GM23248 (cell line): ENCODE results near the gene SLC38A6. TPM values are rescaled to one million over a fixed set of nuclear protein-coding genes. Genes with fewer than 3 reads are reported as not detected.
A peak's percentile ranks its signal among the peaks of the same experiment; 100 is the strongest.

ENCODE experiments used
- DNase-seq: peaks from one replicate; pipeline ENCODE4 v3.0.0-alpha.2; 2015
- H2AFZ ChIP-seq: fragments of 200-600 bp; sonication (generic); 2 replicates; pipeline ENCODE4 v1.6.1; 2016; ENCODE audit warnings: antibody characterized with exemption
- H3F3A ChIP-seq: fragments of 200-600 bp; sonication (generic); 2 replicates; pipeline ENCODE4 v1.6.1; 2016; ENCODE audit warnings: mild to moderate bottlenecking, antibody characterized with exemption, mixed run types; ENCODE audit not compliant: insufficient read depth
- H3K27ac ChIP-seq: fragments of 200-600 bp; sonication (generic); 2 replicates; pipeline ENCODE4 v1.5.1; 2016; ENCODE audit warnings: mild to moderate bottlenecking
- H3K27me3 ChIP-seq: fragments of 200-600 bp; sonication (generic); replicated peaks from 2 replicates; pipeline ENCODE4 v1.6.1; 2016; ENCODE audit warnings: mild to moderate bottlenecking; ENCODE audit not compliant: insufficient read depth
- H3K36me3 ChIP-seq: fragments of 200-600 bp; sonication (generic); 2 replicates; pipeline ENCODE4 v1.6.1; 2016; ENCODE audit warnings: low read depth, mild to moderate bottlenecking
- H3K4me1 ChIP-seq: fragments of 200-600 bp; sonication (generic); 2 replicates; pipeline ENCODE4 v1.6.1; 2016; ENCODE audit warnings: mild to moderate bottlenecking; ENCODE audit not compliant: insufficient read depth
- H3K4me2 ChIP-seq: fragments of 200-600 bp; sonication (generic); one replicate; pipeline ENCODE4 v1.6.1; 2016; ENCODE audit warnings: mild to moderate bottlenecking; ENCODE audit not compliant: unreplicated experiment
- H3K4me3 ChIP-seq: fragments of 200-600 bp; sonication (generic); 2 replicates; pipeline ENCODE4 v1.5.1; 2016; ENCODE audit warnings: mild to moderate bottlenecking
- H3K79me2 ChIP-seq: fragments of 200-600 bp; sonication (generic); 2 replicates; pipeline ENCODE4 v1.6.1; 2016; ENCODE audit warnings: mild to moderate bottlenecking; ENCODE audit not compliant: insufficient read depth
- H3K9ac ChIP-seq: fragments of 200-600 bp; sonication (generic); 2 replicates; pipeline ENCODE4 v1.6.1; 2016; ENCODE audit warnings: mild to moderate bottlenecking
- H3K9me2 ChIP-seq: fragments of 200-600 bp; sonication (generic); 2 replicates; pipeline ENCODE4 v1.6.1; 2016; ENCODE audit warnings: mixed run types, mild to moderate bottlenecking, moderate library complexity; ENCODE audit not compliant: insufficient read depth
- H3K9me3 ChIP-seq: fragments of 200-600 bp; sonication (generic); one replicate; pipeline ENCODE4 v1.6.1; 2017; ENCODE audit warnings: low read depth
- H4K20me1 ChIP-seq: fragments of 200-600 bp; sonication (generic); 2 replicates; pipeline ENCODE4 v1.6.0; 2016; ENCODE audit not compliant: insufficient read depth
- EZH2 ChIP-seq: fragments of 200-600 bp; sonication (generic); IDR thresholded peaks from 2 replicates; pipeline ENCODE4 v1.6.1; 2018; ENCODE audit warnings: antibody characterized with exemption, mild to moderate bottlenecking; ENCODE audit not compliant: insufficient read depth, poor library complexity, severe bottlenecking
- EZH2phosphoT487 ChIP-seq: fragments of 200-600 bp; sonication (generic); IDR thresholded peaks from 2 replicates; pipeline ENCODE4 v1.6.1; 2018; ENCODE audit warnings: antibody characterized with exemption, moderate library complexity, mild to moderate bottlenecking, low read depth; ENCODE audit not compliant: insufficient read depth
- WGBS, 2 experiments: methylation state at CpG; one replicate each; pipeline ENCODE4 v1.1.6; 2015 to 2017; ENCODE audit warnings: low lambda C conversion rate in 2 of 2, low coverage in 1 of 2; ENCODE audit errors: missing lambda C conversion rate in 2 of 2; 5-methylcytosine and 5-hydroxymethylcytosine counted together
- in situ Hi-C: fragments of 300-500 bp; cut with MboI; formaldehyde crosslinking; loops from 2 replicates; pipeline ENCODE4 v1.15.0; 2020
- polyA plus RNA-seq: library from polyadenylated mRNA; unstranded; fragments of >200 nt; fragmentation: Nextera tagmentation; extraction: Ambion mirVana; gene quantifications from 2 replicates; pipeline ENCODE4 v1.2.1, GENCODE V29; 2016
- total RNA-seq: library from RNA; depleted of rRNA; stranded (reverse); fragments of >200 nt; shearing (Covaris generic); gene quantifications from 2 replicates; pipeline ENCODE4 v1.2.3, GENCODE V29; 2014

SLC38A6 gene
- total and polyA plus RNA-seq, 2 experiments from 2014 or later, result 21.5 to 29.8 TPM

GRCh38 chr14:60956632-60957031 is 24.4 kb upstream of the SLC38A6 start:
- no peaks in the 10 kb centered on the region for H3F3A ChIP-seq
- H3K36me3 ChIP-seq, result peaks cover 9% of the 10 kb centered on the region; the same call in 1 of the 2 replicates
- peaks cover 69% of the 10 kb centered on the region for H3K79me2 ChIP-seq
- no peak overlapping the region for H3K4me2 ChIP-seq
- no peaks in the 10 kb centered on the region for H3K9me2 ChIP-seq
- H2AFZ ChIP-seq, result no peak overlapping the region
- no peak for TF ChIP-seq EZH2phosphoT487
- TF ChIP-seq EZH2, result no peak
- WGBS, 2 experiments, result 95 to 100% methylated on average over 1 of the region's 1 CpG
- H4K20me1 ChIP-seq, result no peaks in the 10 kb centered on the region
- H3K27me3 ChIP-seq, result no peaks in the 10 kb centered on the region
- H3K27ac ChIP-seq, result no peak overlapping the region
- H3K4me1 ChIP-seq, result peaks cover 6% of the 10 kb centered on the region
- in situ Hi-C loops, result no loop called here
- no peak overlapping the region for H3K4me3 ChIP-seq
- peaks cover 12% of the 10 kb centered on the region for H3K9me3 ChIP-seq
- H3K9ac ChIP-seq, result no peak overlapping the region
- DNase-seq, result no peak

GRCh38 chr14:60958146-60958545 is 22.9 kb upstream of the SLC38A6 start:
- TF ChIP-seq EZH2phosphoT487, result no peak
- TF ChIP-seq EZH2, result no peak
- no peaks in the 10 kb centered on the region for H3F3A ChIP-seq
- no peak overlapping the region for H3K9ac ChIP-seq
- no peak overlapping the region for H3K27ac ChIP-seq
- H3K4me2 ChIP-seq, result no peak overlapping the region
- no peak overlapping the region for H2AFZ ChIP-seq
- no peak for DNase-seq
- no peak overlapping the region for H3K4me3 ChIP-seq
- H3K27me3 ChIP-seq, result no peaks in the 10 kb centered on the region
- in situ Hi-C loops, result no loop called here
- peaks cover 12% of the 10 kb centered on the region for H3K9me3 ChIP-seq
- H4K20me1 ChIP-seq, result no peaks in the 10 kb centered on the region
- H3K79me2 ChIP-seq, result peaks cover 71% of the 10 kb centered on the region
- H3K36me3 ChIP-seq, result peaks cover 9% of the 10 kb centered on the region; the same call in 1 of the 2 replicates
- H3K9me2 ChIP-seq, result no peaks in the 10 kb centered on the region
- H3K4me1 ChIP-seq, result no peaks in the 10 kb centered on the region

GRCh38 chr14:60963761-60964160 is 17.3 kb upstream of the SLC38A6 start:
- in situ Hi-C loops, result no loop called here
- H3K36me3 ChIP-seq, result no peaks in the 10 kb centered on the region
- DNase-seq, result no peak
- no peak for TF ChIP-seq EZH2
- no peak for TF ChIP-seq EZH2phosphoT487
- no peaks in the 10 kb centered on the region for H3K9me2 ChIP-seq
- H3F3A ChIP-seq, result peaks cover 15% of the 10 kb centered on the region
- H3K4me3 ChIP-seq, result no peak overlapping the region
- 65 to 67% methylated on average over 2 of the region's 2 CpGs for WGBS, 2 experiments
- H3K4me2 ChIP-seq, result no peak overlapping the region
- no peak overlapping the region for H3K27ac ChIP-seq
- no peak overlapping the region for H2AFZ ChIP-seq
- no peak overlapping the region for H3K9ac ChIP-seq
- peaks cover 5% of the 10 kb centered on the region; the same call in 1 of the 2 replicates for H3K4me1 ChIP-seq
- H3K27me3 ChIP-seq, result no peaks in the 10 kb centered on the region
- no peaks in the 10 kb centered on the region for H3K9me3 ChIP-seq
- H3K79me2 ChIP-seq, result peaks cover 40% of the 10 kb centered on the region; the same call in 1 of the 2 replicates
- H4K20me1 ChIP-seq, result no peaks in the 10 kb centered on the region

GRCh38 chr14:60964904-60965303 is 16.1 kb upstream of the SLC38A6 start:
- no peak for TF ChIP-seq EZH2
- no peak for TF ChIP-seq EZH2phosphoT487
- H3K9ac ChIP-seq, result no peak overlapping the region
- peaks cover 5% of the 10 kb centered on the region; the same call in 1 of the 2 replicates for H3K4me1 ChIP-seq
- H3K9me2 ChIP-seq, result no peaks in the 10 kb centered on the region
- no peaks in the 10 kb centered on the region for H3K27me3 ChIP-seq
- no peak for DNase-seq
- H3K4me2 ChIP-seq, result no peak overlapping the region
- peaks cover 15% of the 10 kb centered on the region for H3F3A ChIP-seq
- in situ Hi-C loops, result no loop called here
- H3K4me3 ChIP-seq, result no peak overlapping the region
- 52 to 55% methylated on average over 2 of the region's 2 CpGs for WGBS, 2 experiments
- peaks cover 35% of the 10 kb centered on the region; the same call in 1 of the 2 replicates for H3K79me2 ChIP-seq
- H2AFZ ChIP-seq, result no peak overlapping the region
- H3K27ac ChIP-seq, result peak overlapping the region; percentile 7; the same call in 1 of the 2 replicates
- H3K36me3 ChIP-seq, result no peaks in the 10 kb centered on the region
- H4K20me1 ChIP-seq, result no peaks in the 10 kb centered on the region
- H3K9me3 ChIP-seq, result no peaks in the 10 kb centered on the region

- peaks cover 30% of the 10 kb centered on the region; the same call in 1 of the 2 replicates for H3K79me2 ChIP-seq
- H3K36me3 ChIP-seq, result no peaks in the 10 kb centered on the region
- peak overlapping the region; percentile 7; the same call in 1 of the 2 replicates for H3K27ac ChIP-seq
- no peak overlapping the region for H3K9ac ChIP-seq
- TF ChIP-seq EZH2phosphoT487 (no peak), EZH2 (no peak)
- H3K9me2 ChIP-seq, result no peaks in the 10 kb centered on the region
- H4K20me1 ChIP-seq, result no peaks in the 10 kb centered on the region
- in situ Hi-C loops, result no loop called here
- no peak overlapping the region for H2AFZ ChIP-seq
- peak; percentile 75 for DNase-seq
- H3K9me3 ChIP-seq, result no peaks in the 10 kb centered on the region
- H3K4me3 ChIP-seq, result no peak overlapping the region
- peaks cover 15% of the 10 kb centered on the region for H3F3A ChIP-seq
- H3K4me1 ChIP-seq, result peaks cover 5% of the 10 kb centered on the region; the same call in 1 of the 2 replicates
- no peak overlapping the region for H3K4me2 ChIP-seq
- H3K27me3 ChIP-seq, result no peaks in the 10 kb centered on the region
Observed at GRCh38 chr14:60965402-60965801, 15.6 kb upstream of the SLC38A6 start.
